Transverse colon (tissue), 4 donors: ENCODE measurements around the gene FGD3.

ENCODE experiments used
- CTCF ChIP-seq, 5 experiments: fragments of 200-600 bp in 3 of 5; fragments of 450-650 bp in 2 of 5; sonication (generic) in 3 of 5; IDR thresholded peaks; 1 replicate in 2 of 5; 2 replicates in 3 of 5; pipeline ENCODE4 v1.5.1; 2016 to 2017; ENCODE audit warnings: antibody characterized with exemption in 5 of 5, inconsistent platforms in 3 of 5, mild to moderate bottlenecking in 2 of 5, moderate library complexity in 1 of 5
- EP300 ChIP-seq: sonication (generic); formaldehyde crosslinking; IDR thresholded peaks from one replicate; pipeline ENCODE4 v1.6.1; 2017; ENCODE audit warnings: antibody characterized with exemption, low read depth
- POLR2A ChIP-seq: fragments of 450-650 bp; IDR thresholded peaks from one replicate; pipeline ENCODE4 v1.6.1; 2016; ENCODE audit warnings: antibody characterized with exemption, mild to moderate bottlenecking, moderate library complexity
- POLR2AphosphoS5 ChIP-seq, 3 donors: sonication (generic); formaldehyde crosslinking; IDR thresholded peaks; one replicate each; pipeline ENCODE4 v1.6.1; 2016; ENCODE audit warnings: antibody characterized with exemption in 3 of 3

- TF ChIP-seq CTCF (IDR thresholded peaks at IDR 0.05) (no peak), EP300 (no peak), POLR2A (no peak), POLR2AphosphoS5 (IDR thresholded peaks at IDR 0.05) (no peak)
These were observed 15.7 kb upstream of the FGD3 start for GRCh38 chr9:92931606-92932005.
